Heart right ventricle (tissue), 16 donors: ENCODE measurements around the gene SUGT1. TPM values are rescaled to one million over a fixed set of nuclear protein-coding genes. Genes with fewer than 3 reads are reported as not detected.

Experiments
- ATAC-seq, 8 donors: fragments of 200-7000 bp; cut with Tn5 transposase; one replicate each; pipeline ENCODE4 v1.9.1; 2020; ENCODE audit warnings: mild to moderate bottlenecking in 8 of 8, moderate library complexity in 8 of 8, moderate number of reproducible peaks in 1 of 8
- DNase-seq, 2 donors: peaks; one replicate each; pipeline ENCODE4 v3.0.0-alpha.2; 2020
- H3K27ac ChIP-seq, 10 donors: fragments of 200-600 bp; sonication (generic) in 2 of 10; one replicate each; pipeline versions ENCODE4 v1.5.0 to v1.8.0; 2020 to 2022; ENCODE audit warnings: mild to moderate bottlenecking in 3 of 10
- H3K27me3 ChIP-seq, 7 donors: fragments of 200-600 bp; one replicate each; pipeline ENCODE4 v1.8.0; 2021 to 2022; ENCODE audit warnings: mild to moderate bottlenecking in 2 of 7
- H3K36me3 ChIP-seq, 9 donors: fragments of 200-600 bp; sonication (generic) in 1 of 9; one replicate each; pipeline versions ENCODE4 v1.5.0 to v1.8.0; 2020 to 2022; ENCODE audit warnings: mild to moderate bottlenecking in 2 of 9
- H3K4me1 ChIP-seq, 9 donors: fragments of 200-600 bp; sonication (generic) in 1 of 9; one replicate each; pipeline versions ENCODE4 v1.5.0 to v1.8.0; 2020 to 2022; ENCODE audit warnings: mild to moderate bottlenecking in 4 of 9
- H3K4me3 ChIP-seq, 10 donors: fragments of 200-600 bp; sonication (generic) in 2 of 10; one replicate each; pipeline versions ENCODE4 v1.5.0 to v1.8.0; 2020 to 2022; ENCODE audit warnings: mild to moderate bottlenecking in 7 of 10, moderate library complexity in 2 of 10
- H3K9me3 ChIP-seq, 11 donors: fragments of 200-600 bp in 10 of 11; sonication (generic) in 2 of 11; one replicate each; pipeline versions ENCODE4 v1.5.0 to v1.8.0; 2013 to 2022; ENCODE audit warnings: mild to moderate bottlenecking in 2 of 11, control low read depth in 1 of 11, moderate library complexity in 1 of 11
- WGBS, 2 donors: extraction: QIAGEN DNeasy Blood & Tissue Kit; methylation state at CpG; one replicate each; pipeline ENCODE4 v1.1.7; 2013; ENCODE audit warnings: inconsistent platforms in 1 of 2; 5-methylcytosine and 5-hydroxymethylcytosine counted together
- intact Hi-C, 10 donors: fragments of 100-400 bp; cut with DNase I; formaldehyde crosslinking; loops; one replicate each; pipeline versions ENCODE4 v1.11.1 to v1.14.2; 2022
- polyA plus RNA-seq, 2 donors: library from polyadenylated mRNA; stranded (reverse); fragments of 200-250 nt; gene quantifications; one replicate each; pipeline ENCODE4 v1.2.3, GENCODE V29; 2013
- total RNA-seq, 10 donors: library from RNA; stranded (reverse); fragmentation: NEBNext Ultra II Directional in 3 of 10; extraction: Animal tissue kit (Norgen Biotek cat#: 25700) in 3 of 10; gene quantifications; one replicate each; pipeline versions ENCODE4 v1.2.1 to v1.2.4, GENCODE V29; 2021 to 2023
- TF ChIP-seq, protein P1 (sequence below), 9 donors: fragments of 200-600 bp; sonication (generic) in 2 of 9; IDR thresholded peaks; one replicate each; pipeline versions ENCODE4 v1.5.0 to v1.8.0; 2021 to 2022; ENCODE audit warnings: antibody characterized with exemption in 9 of 9, mild to moderate bottlenecking in 5 of 9, moderate library complexity in 1 of 9
- donor health status: Arrhythmogenic right ventricular cardiomyopathy.
- donor health status: ischemic (EF 13 %, LVEDD 7.1; RV severe dilation, severe dysfunction).
- donor health status: healthy with polysubstance abuse.
- donor health status: DM: no; HTN: yes; CAD: no.
- donor health status: DM: no; HTN: no; CAD: no.
- donor health status: ischemic (EF 25% LVEDD 6.9; RV normal size, moderate dysfunction).
- donor health status: ischemic (EF 25% LVEDD 5.7; RV mildly dilated, moderate dysfunction).
- donor health status: healthy.
- donor health status: DM: yes; HTN: yes; CAD: no.
- donor health status: Ischemic cardiomyopathy.
- donor health status: ischemic (EF 35%, LVEDD 5.7; RV mildly dilated, moderate dysfunction).
- donor health status: nonischemic (EF 11% LVEDD 7.7; RV severe dilation, severe dysfunction).
- donor health status: DM: yes; HTN: yes; CAD: no.
- donor health status: PGD.
- donor health status: ischemic (EF 29% LVEDD 5.4; RV normal size, mild dysfunction).
- donor health status: nonischemic (EF 23%, LVEDD 6.1; RV moderate dilation, normal function).

Gene SUGT1
- total and polyA plus RNA-seq, 12 donors: 44.3 to 61.7 (median 54.2) TPM

DNA sequence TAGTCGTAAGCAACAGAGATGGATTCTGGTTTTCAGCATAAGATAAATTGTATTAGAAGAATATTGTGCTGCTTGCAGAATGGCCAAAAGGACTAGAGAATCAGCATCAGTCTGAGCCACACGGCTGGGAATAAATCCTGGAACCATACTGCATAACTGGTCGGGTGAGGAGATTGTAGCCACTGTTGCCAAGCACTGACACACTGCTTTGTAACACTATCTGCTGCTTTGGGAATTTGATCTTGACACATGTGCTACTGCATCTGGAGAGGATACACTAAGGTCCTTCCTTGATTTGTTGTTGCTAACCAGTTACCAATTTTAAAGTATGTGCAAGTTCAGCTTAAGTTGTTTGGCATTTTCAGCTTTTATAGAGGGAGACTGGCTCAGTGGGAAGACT, 8.5 kb upstream of the SUGT1 start:
- TF ChIP-seq, protein P1, sequence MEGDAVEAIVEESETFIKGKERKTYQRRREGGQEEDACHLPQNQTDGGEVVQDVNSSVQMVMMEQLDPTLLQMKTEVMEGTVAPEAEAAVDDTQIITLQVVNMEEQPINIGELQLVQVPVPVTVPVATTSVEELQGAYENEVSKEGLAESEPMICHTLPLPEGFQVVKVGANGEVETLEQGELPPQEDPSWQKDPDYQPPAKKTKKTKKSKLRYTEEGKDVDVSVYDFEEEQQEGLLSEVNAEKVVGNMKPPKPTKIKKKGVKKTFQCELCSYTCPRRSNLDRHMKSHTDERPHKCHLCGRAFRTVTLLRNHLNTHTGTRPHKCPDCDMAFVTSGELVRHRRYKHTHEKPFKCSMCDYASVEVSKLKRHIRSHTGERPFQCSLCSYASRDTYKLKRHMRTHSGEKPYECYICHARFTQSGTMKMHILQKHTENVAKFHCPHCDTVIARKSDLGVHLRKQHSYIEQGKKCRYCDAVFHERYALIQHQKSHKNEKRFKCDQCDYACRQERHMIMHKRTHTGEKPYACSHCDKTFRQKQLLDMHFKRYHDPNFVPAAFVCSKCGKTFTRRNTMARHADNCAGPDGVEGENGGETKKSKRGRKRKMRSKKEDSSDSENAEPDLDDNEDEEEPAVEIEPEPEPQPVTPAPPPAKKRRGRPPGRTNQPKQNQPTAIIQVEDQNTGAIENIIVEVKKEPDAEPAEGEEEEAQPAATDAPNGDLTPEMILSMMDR (IDR thresholded peaks at IDR 0.05): no peak
- Histone ChIP-seq H3K4me3 (no peak overlapping the region), H3K9me3 (no peaks in the 10 kb centered on the region), H3K36me3 (peaks cover 0 to 45% (median 0%) of the 10 kb centered on the region in 9 donors), H3K27ac (no peak overlapping the region), H3K27me3 (no peaks in the 10 kb centered on the region), H3K4me1 (peaks cover 0 to 9% (median 0%) of the 10 kb centered on the region in 9 donors)
- ATAC-seq (peak in 5 of 8 donors; percentile 35 to 79 (median 54)), DNase-seq (no peak)
- WGBS, 2 donors: 40 to 56% methylated on average over 3 of the region's 3 CpGs
- intact Hi-C loops: no loop called here

DNA sequence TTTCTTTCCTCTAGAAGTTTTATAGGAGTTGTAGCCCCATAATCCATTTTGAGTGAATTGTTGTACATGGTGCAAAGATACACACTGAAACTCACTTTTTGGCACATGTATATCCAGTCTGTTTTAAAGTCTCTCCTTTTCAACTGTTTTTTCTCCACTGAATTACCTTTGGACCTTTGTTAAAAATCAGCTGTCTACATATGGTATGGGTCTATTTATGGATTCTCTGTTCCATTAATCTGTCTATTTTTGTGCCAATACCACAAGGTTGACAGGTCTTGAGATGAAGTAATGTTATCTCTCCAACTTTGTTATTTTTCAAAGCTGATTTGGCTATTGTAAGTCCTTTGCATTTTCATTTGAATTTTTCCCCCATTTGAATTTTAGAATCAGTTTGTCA, 5.7 kb upstream of the SUGT1 start:
- no peak overlapping the region for H3K4me3 ChIP-seq
- intact Hi-C loops: no loop called here
- no peaks in the 10 kb centered on the region for H3K27me3 ChIP-seq
- no peak for ATAC-seq
- DNase-seq: no peak
- no peak overlapping the region for H3K27ac ChIP-seq
- peaks cover 0 to 22% (median 12%) of the 10 kb centered on the region in 9 donors for H3K4me1 ChIP-seq
- peaks cover 0 to 35% (median 0%) of the 10 kb centered on the region in 9 donors for H3K36me3 ChIP-seq
- TF ChIP-seq, protein P1 (IDR thresholded peaks at IDR 0.05): no peak
- H3K9me3 ChIP-seq: no peaks in the 10 kb centered on the region

- WGBS, 2 donors: 69 to 70% methylated on average over 6 of the region's 6 CpGs
- H3K4me1 ChIP-seq: peaks cover 0 to 39% (median 33%) of the 10 kb centered on the region in 9 donors
- peak overlapping the region in 6 of 10 donors; percentile 68 to 84 (median 74) for H3K4me3 ChIP-seq
- no peak for DNase-seq
- H3K27me3 ChIP-seq: no peaks in the 10 kb centered on the region
- no peaks in the 10 kb centered on the region for H3K9me3 ChIP-seq
- intact Hi-C loops: loop anchor here in 4 of 10 donors (5.0 to 10.0 kb wide), 2 partner anchors 33 to 196 kb away; partner anchors contain the start of genes CKAP2 (in 1 of the 4) and VPS36 (in 1 of the 4)
- peaks cover 0 to 21% (median 0%) of the 10 kb centered on the region in 9 donors for H3K36me3 ChIP-seq
- TF ChIP-seq, protein P1 (IDR thresholded peaks at IDR 0.05): no peak
- no peak overlapping the region for H3K27ac ChIP-seq
- no peak for ATAC-seq
Observed at GRCh38 chr13:52650731-52651130, 1.9 kb upstream of the SUGT1 start.

- H3K36me3 ChIP-seq: peaks cover 0 to 21% (median 0%) of the 10 kb centered on the region in 9 donors
- DNase-seq: no peak
- WGBS, 2 donors: 0 to 1% methylated on average over 7 of the region's 7 CpGs
- H3K9me3 ChIP-seq: no peaks in the 10 kb centered on the region
- intact Hi-C loops: loop anchor here in 6 of 10 donors (1.0 to 10.0 kb wide), 4 partner anchors 35 to 197 kb away; partner anchors contain the start of genes CKAP2 (in 1 of the 6) and VPS36 (in 1 of the 6)
- peak; percentile 3 to 67 (median 40) for ATAC-seq
- peak overlapping the region; percentile 57 to 84 (median 74) for H3K4me3 ChIP-seq
- peaks cover 0 to 47% (median 42%) of the 10 kb centered on the region in 9 donors for H3K4me1 ChIP-seq
- TF ChIP-seq, protein P1 (IDR thresholded peaks at IDR 0.05): peak in 1 of 9 donors; percentile 13
- H3K27me3 ChIP-seq: no peaks in the 10 kb centered on the region
- peak overlapping the region; percentile 86 to 98 (median 97) for H3K27ac ChIP-seq
Observed at GRCh38 chr13:52651897-52652195, 790 bp upstream of the SUGT1 start.
